Type B pancreatic cell (in vitro differentiated cells): Measurements from ENCODE around the gene IRS2. TPM values are rescaled to one million over a fixed set of nuclear protein-coding genes. Genes with fewer than 3 reads are reported as not detected.

ENCODE experiments used
- DNase-seq: peaks from one replicate; pipeline ENCODE4 v3.0.0; 2021; ENCODE audit warnings: mixed read lengths; ENCODE audit not compliant: unreplicated experiment; ENCODE audit errors: extremely low spot score
- H3K27ac Mint-ChIP-seq: 2 replicates; pipeline ENCODE4 v1.8.0; 2021; ENCODE audit warnings: mild to moderate bottlenecking, mixed read lengths
- H3K27me3 Mint-ChIP-seq: 2 replicates; pipeline ENCODE4 v1.8.0; 2021; ENCODE audit warnings: mixed read lengths
- H3K36me3 Mint-ChIP-seq: 2 replicates; pipeline ENCODE4 v1.8.0; 2021; ENCODE audit warnings: mixed read lengths
- H3K4me1 Mint-ChIP-seq: one replicate; pipeline ENCODE4 v1.8.0; 2021; ENCODE audit warnings: mixed read lengths; ENCODE audit not compliant: unreplicated experiment
- H3K4me3 Mint-ChIP-seq: 2 replicates; pipeline ENCODE4 v1.8.0; 2021; ENCODE audit warnings: mild to moderate bottlenecking, mixed read lengths
- H3K9me3 Mint-ChIP-seq: 2 replicates; pipeline ENCODE4 v1.8.0; 2021; ENCODE audit warnings: mixed read lengths
- CTCF ChIP-seq: fragments of 200-600 bp; sonication (generic); conservative IDR thresholded peaks from 2 replicates; pipeline ENCODE4 v1.5.0; 2021; ENCODE audit warnings: antibody characterized with exemption, mild to moderate bottlenecking
- total RNA-seq: library from RNA; stranded (reverse); gene quantifications from 2 replicates; pipeline ENCODE4 v1.2.1, GENCODE V29; 2021; ENCODE audit warnings: low replicate concordance

Gene IRS2
- total RNA-seq, 1 donor from 2014 or later: 19.4 TPM

GRCh38 chr13:109764045-109764444, 22.3 kb downstream of the IRS2 start:
- Mint-ChIP-seq H3K4me1 (peaks cover 39% of the 10 kb centered on the region), H3K27ac (no peak overlapping the region)
- no peak for TF ChIP-seq CTCF

GRCh38 chr13:109762791-109763190, 23.6 kb downstream of the IRS2 start:
- no peak for TF ChIP-seq CTCF
- Mint-ChIP-seq H3K27me3 (no peaks in the 10 kb centered on the region), H3K4me3 (no peak overlapping the region), H3K36me3 (no peaks in the 10 kb centered on the region), H3K9me3 (no peaks in the 10 kb centered on the region), H3K27ac (no peak overlapping the region), H3K4me1 (peaks cover 42% of the 10 kb centered on the region)
- no peak for DNase-seq

More at GRCh38 chr13:109764045-109764444, 22.3 kb downstream of the IRS2 start:
- no peak overlapping the region for H3K4me3 Mint-ChIP-seq
- H3K36me3 Mint-ChIP-seq: peaks cover 3% of the 10 kb centered on the region
- H3K9me3 Mint-ChIP-seq: no peaks in the 10 kb centered on the region
- H3K27me3 Mint-ChIP-seq: no peaks in the 10 kb centered on the region
- no peak for DNase-seq

- no peak for TF ChIP-seq CTCF
- peaks cover 8% of the 10 kb centered on the region for H3K36me3 Mint-ChIP-seq
- no peak overlapping the region for H3K4me3 Mint-ChIP-seq
- H3K27ac Mint-ChIP-seq: no peak overlapping the region
- peaks cover 49% of the 10 kb centered on the region for H3K4me1 Mint-ChIP-seq
- DNase-seq: no peak
- H3K27me3 Mint-ChIP-seq: no peaks in the 10 kb centered on the region
- no peaks in the 10 kb centered on the region for H3K9me3 Mint-ChIP-seq
Observed at GRCh38 chr13:109761695-109762094, 24.7 kb downstream of the IRS2 start.

- no peak overlapping the region for H3K27ac Mint-ChIP-seq
- DNase-seq: no peak
- no peaks in the 10 kb centered on the region for H3K9me3 Mint-ChIP-seq
- H3K36me3 Mint-ChIP-seq: peaks cover 10% of the 10 kb centered on the region
- H3K27me3 Mint-ChIP-seq: no peaks in the 10 kb centered on the region
- no peak overlapping the region for H3K4me3 Mint-ChIP-seq
- TF ChIP-seq CTCF: no peak
- H3K4me1 Mint-ChIP-seq: peaks cover 52% of the 10 kb centered on the region
Observed at GRCh38 chr13:109760951-109761350, 25.4 kb downstream of the IRS2 start.

GRCh38 chr13:109760402-109760801, 26.0 kb downstream of the IRS2 start:
- no peaks in the 10 kb centered on the region for H3K27me3 Mint-ChIP-seq
- H3K4me1 Mint-ChIP-seq: peaks cover 52% of the 10 kb centered on the region
- no peaks in the 10 kb centered on the region for H3K9me3 Mint-ChIP-seq
- DNase-seq: no peak
- no peak for TF ChIP-seq CTCF
- peaks cover 10% of the 10 kb centered on the region for H3K36me3 Mint-ChIP-seq
- no peak overlapping the region for H3K4me3 Mint-ChIP-seq
- no peak overlapping the region for H3K27ac Mint-ChIP-seq

GRCh38 chr13:109759609-109760008, 26.8 kb downstream of the IRS2 start:
- Mint-ChIP-seq H3K27ac (no peak overlapping the region), H3K4me1 (peaks cover 46% of the 10 kb centered on the region)

More at GRCh38 chr13:109759609-109760008, 26.8 kb downstream of the IRS2 start:
- no peaks in the 10 kb centered on the region for H3K9me3 Mint-ChIP-seq
- H3K36me3 Mint-ChIP-seq: peaks cover 15% of the 10 kb centered on the region
- no peak for TF ChIP-seq CTCF
- DNase-seq: no peak
- no peak overlapping the region for H3K4me3 Mint-ChIP-seq
- no peaks in the 10 kb centered on the region for H3K27me3 Mint-ChIP-seq
